GM18519 (cell line): ENCODE measurements around the gene DNAJA3.

Experiments
- ATAC-seq: cut with Tn5 transposase; IDR thresholded peaks from one replicate; pipeline ENCODE4 v1.9.1; 2021; ENCODE audit warnings: mild to moderate bottlenecking, moderate library complexity; ENCODE audit not compliant: unreplicated experiment, low FRiP score

Gene DNAJA3

GRCh38 chr16:4428500-4428899 is 2.8 kb downstream of the DNAJA3 start:
- no peak for ATAC-seq

- no peak for ATAC-seq
Measured at GRCh38 chr16:4431023-4431422, 5.4 kb downstream of the DNAJA3 start.

GRCh38 chr16:4433228-4433627 is 7.6 kb downstream of the DNAJA3 start:
- ATAC-seq = no peak

- no peak for ATAC-seq
Measured at GRCh38 chr16:4433914-4434787, 8.5 kb downstream of the DNAJA3 start.

- no peak for ATAC-seq
Measured at GRCh38 chr16:4435337-4436067, 9.8 kb downstream of the DNAJA3 start.

- no peak for ATAC-seq
Measured at GRCh38 chr16:4437366-4437765, 11.7 kb downstream of the DNAJA3 start.

- ATAC-seq = no peak
Measured at GRCh38 chr16:4442371-4442770, 16.7 kb downstream of the DNAJA3 start.

GRCh38 chr16:4443271-4443670 is 17.6 kb downstream of the DNAJA3 start:
- ATAC-seq = no peak

- ATAC-seq = no peak
Measured at GRCh38 chr16:4443986-4444385, 18.3 kb downstream of the DNAJA3 start.

GRCh38 chr16:4450430-4450829 is 24.8 kb downstream of the DNAJA3 start:
- no peak for ATAC-seq

GRCh38 chr16:4450931-4451519 is 25.4 kb downstream of the DNAJA3 start:
- no peak for ATAC-seq

GRCh38 chr16:4452674-4453073 is 27.0 kb downstream of the DNAJA3 start:
- ATAC-seq = no peak

- no peak for ATAC-seq
Measured at GRCh38 chr16:4454623-4455022, 29.0 kb downstream of the DNAJA3 start.

GRCh38 chr16:4455081-4455480 is 29.4 kb downstream of the DNAJA3 start:
- ATAC-seq = no peak

GRCh38 chr16:4455951-4456350 is 30.3 kb downstream of the DNAJA3 start:
- ATAC-seq = no peak

- ATAC-seq = no peak
Measured at GRCh38 chr16:4460936-4461249, 35.2 kb downstream of the DNAJA3 start.

GRCh38 chr16:4461250-4462085 is 35.8 kb downstream of the DNAJA3 start:
- ATAC-seq = no peak

- ATAC-seq = no peak
Measured at GRCh38 chr16:4463522-4464163, 38.0 kb downstream of the DNAJA3 start.

- no peak for ATAC-seq
Measured at GRCh38 chr16:4465977-4466779, 40.5 kb downstream of the DNAJA3 start.
